Medulla oblongata (tissue), 1 donor: ENCODE measurements around the gene SLC4A1AP.

Experiments
- DNase-seq: peaks from one replicate; pipeline ENCODE4 v3.0.0-alpha.2; 2015; ENCODE audit errors: extremely low spot score

SLC4A1AP gene

GRCh38 chr2:27741673-27742072 lies 78.0 kb downstream of the SLC4A1AP start:
- DNase-seq, result no peak

DNA sequence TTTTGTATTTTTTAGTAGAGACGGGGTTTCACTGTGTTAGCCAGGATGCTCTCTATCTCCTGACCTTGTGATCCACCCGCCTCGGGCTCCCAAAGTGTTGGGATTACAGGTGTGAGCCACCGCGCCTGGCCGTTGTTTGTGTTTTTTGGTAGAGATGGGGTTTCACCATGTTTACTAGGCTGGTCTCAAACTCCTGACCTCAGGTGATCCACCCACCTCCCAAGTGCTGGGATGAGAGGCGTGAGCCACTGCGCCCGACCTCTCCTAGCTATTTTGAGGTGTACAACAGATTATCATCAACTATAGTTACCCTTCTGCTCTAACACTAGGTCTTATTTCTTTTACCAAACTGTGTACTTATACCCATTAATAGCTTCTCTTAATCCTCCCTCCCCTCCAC lies 78.9 kb downstream of the SLC4A1AP start:
- DNase-seq, result no peak
